Colonic mucosa (tissue), 4 donors: ENCODE measurements around the gene HTR7. TPM values are rescaled to one million over a fixed set of nuclear protein-coding genes. Genes with fewer than 3 reads are reported as not detected.

Experiments used
- DNase-seq: peaks from one replicate; pipeline ENCODE4 v3.0.0-alpha.2; 2020
- H3K27ac ChIP-seq: fragments of 200-600 bp; one replicate; pipeline ENCODE4 v1.8.0; 2021
- H3K27me3 ChIP-seq: fragments of 200-600 bp; one replicate; pipeline ENCODE4 v1.8.0; 2021
- H3K36me3 ChIP-seq: fragments of 200-600 bp; one replicate; pipeline ENCODE4 v1.8.0; 2021
- H3K4me1 ChIP-seq: fragments of 200-600 bp; one replicate; pipeline ENCODE4 v1.8.0; 2021; ENCODE audit warnings: mild to moderate bottlenecking
- H3K4me3 ChIP-seq: fragments of 200-600 bp; one replicate; pipeline ENCODE4 v1.8.0; 2021
- H3K9ac ChIP-seq, 2 donors: one replicate each; pipeline ENCODE4 v1.7.0; 2013; ENCODE audit warnings: control low read depth in 2 of 2, low read depth in 2 of 2, low read length in 2 of 2
- H3K9me3 ChIP-seq: fragments of 200-600 bp; one replicate; pipeline ENCODE4 v1.8.0; 2021
- CTCF ChIP-seq: fragments of 200-600 bp; IDR thresholded peaks from one replicate; pipeline ENCODE4 v1.8.0; 2022; ENCODE audit warnings: antibody characterized with exemption, mild to moderate bottlenecking
- intact Hi-C: fragments of 100-400 bp; cut with DNase I; formaldehyde crosslinking; loops from one replicate; pipeline ENCODE4 v1.14.1; 2022
- total RNA-seq, 2 donors: library from RNA; stranded (reverse); fragmentation: NEBNext Ultra II Directional in 1 of 2; extraction: Animal tissue kit (Norgen Biotek cat#: 25700) in 1 of 2; gene quantifications; one replicate each; pipeline ENCODE4 v1.2.1, GENCODE V29; 2021
- donor health status: healthy.
- donor health status: DM: no; HTN: no; CAD: no.
- donor health status: DM: no; HTN: no; CAD: no.

The HTR7 gene
- total RNA-seq, 2 donors from 2014 or later: 0.07 to 0.29 TPM

GRCh38 chr10:90780488-90780887 lies 77.4 kb downstream of the HTR7 start:
- Histone ChIP-seq H3K27me3 (no peaks in the 10 kb centered on the region), H3K27ac (no peak overlapping the region), H3K4me3 (no peak overlapping the region), H3K9ac (no peak overlapping the region), H3K9me3 (no peaks in the 10 kb centered on the region), H3K36me3 (no peaks in the 10 kb centered on the region), H3K4me1 (no peaks in the 10 kb centered on the region)
- no peak for TF ChIP-seq CTCF
- intact Hi-C loops: no loop called here
- no peak for DNase-seq

GRCh38 chr10:90779548-90779947 lies 78.3 kb downstream of the HTR7 start:
- intact Hi-C loops: no loop called here

GRCh38 chr10:90777621-90778020 lies 80.2 kb downstream of the HTR7 start:
- Histone ChIP-seq H3K4me1 (no peaks in the 10 kb centered on the region), H3K4me3 (no peak overlapping the region), H3K9ac (no peak overlapping the region), H3K27me3 (no peaks in the 10 kb centered on the region), H3K27ac (no peak overlapping the region), H3K9me3 (no peaks in the 10 kb centered on the region), H3K36me3 (no peaks in the 10 kb centered on the region)
- no peak for DNase-seq
- no peak for TF ChIP-seq CTCF
- intact Hi-C loops: no loop called here

More at GRCh38 chr10:90779548-90779947, 78.3 kb downstream of the HTR7 start:
- Histone ChIP-seq H3K9ac (no peak overlapping the region), H3K27me3 (no peaks in the 10 kb centered on the region), H3K9me3 (no peaks in the 10 kb centered on the region), H3K4me3 (no peak overlapping the region), H3K4me1 (no peaks in the 10 kb centered on the region), H3K27ac (no peak overlapping the region), H3K36me3 (no peaks in the 10 kb centered on the region)
- no peak for TF ChIP-seq CTCF
- no peak for DNase-seq

GRCh38 chr10:90775351-90776028 lies 82.3 kb downstream of the HTR7 start:
- no peaks in the 10 kb centered on the region for H3K27me3 ChIP-seq
- no peaks in the 10 kb centered on the region for H3K4me1 ChIP-seq
- no peak for DNase-seq
- H3K9me3 ChIP-seq: no peaks in the 10 kb centered on the region
- no peak overlapping the region for H3K9ac ChIP-seq
- intact Hi-C loops: no loop called here
- no peak for TF ChIP-seq CTCF
- no peak overlapping the region for H3K27ac ChIP-seq
- H3K36me3 ChIP-seq: no peaks in the 10 kb centered on the region
- H3K4me3 ChIP-seq: no peak overlapping the region

- H3K4me1 ChIP-seq: no peaks in the 10 kb centered on the region
- no peak overlapping the region for H3K27ac ChIP-seq
- no peak overlapping the region for H3K9ac ChIP-seq
- H3K27me3 ChIP-seq: no peaks in the 10 kb centered on the region
- no peaks in the 10 kb centered on the region for H3K9me3 ChIP-seq
- intact Hi-C loops: no loop called here
- no peaks in the 10 kb centered on the region for H3K36me3 ChIP-seq
- no peak overlapping the region for H3K4me3 ChIP-seq
- no peak for TF ChIP-seq CTCF
- DNase-seq: no peak
Measured at GRCh38 chr10:90769946-90770841, 87.6 kb downstream of the HTR7 start.
